ENCODE data around the gene ALDH1B1. TPM values are rescaled to one million over a fixed set of nuclear protein-coding genes. Genes with fewer than 3 reads are reported as not detected.
"Not testable (repeated sequence)": the region's sequence is repeated elsewhere in the genome, so short reads cannot be mapped to it uniquely, and the experiment has no call there.

Gene ALDH1B1
- total RNA-seq, 1 donor = 14.3 TPM

DNA sequence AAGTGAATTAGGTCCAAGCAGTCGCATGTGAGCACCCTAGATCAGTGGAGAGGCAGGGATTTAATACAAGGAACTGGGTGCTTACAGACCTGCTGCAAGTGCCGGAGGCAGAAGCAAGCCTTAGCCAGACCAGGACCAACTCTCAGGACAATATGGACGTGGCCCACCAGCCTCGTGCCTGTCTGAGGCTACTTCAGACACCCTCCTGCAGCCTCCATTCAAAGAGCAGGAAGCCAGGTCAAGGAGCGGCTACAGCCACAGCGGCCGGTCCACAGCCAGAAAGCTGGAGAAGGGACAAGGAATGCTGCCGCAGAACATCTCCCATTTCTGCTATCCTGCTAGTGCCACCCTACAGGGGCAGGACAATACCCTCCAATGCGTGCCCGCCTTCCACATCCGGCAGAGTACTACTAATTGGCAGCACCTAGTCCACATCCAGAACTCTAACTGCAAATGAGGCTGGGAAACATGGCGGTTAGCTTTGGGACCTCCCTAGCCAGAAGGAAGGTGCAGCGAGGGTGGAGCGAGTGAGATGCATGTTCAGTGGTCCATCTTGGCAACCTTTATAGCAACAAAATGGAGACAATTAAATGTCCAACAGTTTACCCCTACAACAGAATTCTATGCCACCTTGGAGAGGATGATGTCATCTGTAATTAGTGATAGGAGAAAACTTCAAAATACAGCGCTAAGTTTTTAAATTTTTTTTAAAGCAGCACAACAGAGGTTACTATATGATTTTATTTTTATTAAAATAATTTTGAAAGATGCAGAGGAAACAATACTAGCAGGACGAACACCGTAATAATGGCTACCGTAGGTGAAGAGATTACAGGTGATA lies 1.0 kb upstream of the ALDH1B1 start:
- H3K4me3 ChIP-seq (ENCODE audit: low read depth, low read length) = no peak overlapping the region
- no peak for TF ChIP-seq CTCF (IDR thresholded peaks at IDR 0.05; ENCODE audit: insufficient read depth, low read length)
- DNase-seq (ENCODE audit: low read depth) = no peak

GRCh38 chr9:38393128-38393796 lies 760 bp downstream of the ALDH1B1 start:
- no peak for TF ChIP-seq CTCF (IDR thresholded peaks at IDR 0.05; ENCODE audit: insufficient read depth, low read length)
- peak overlapping the region; percentile 95 for H3K4me3 ChIP-seq (ENCODE audit: low read depth, low read length)
- DNase-seq (ENCODE audit: low read depth) = no peak

GRCh38 chr9:38394416-38394815 lies 1.9 kb downstream of the ALDH1B1 start:
- TF ChIP-seq CTCF (IDR thresholded peaks at IDR 0.05; ENCODE audit: insufficient read depth, low read length) = no peak
- no peak for DNase-seq (ENCODE audit: low read depth)
- H3K4me3 ChIP-seq (ENCODE audit: low read depth, low read length) = no peak overlapping the region

DNA sequence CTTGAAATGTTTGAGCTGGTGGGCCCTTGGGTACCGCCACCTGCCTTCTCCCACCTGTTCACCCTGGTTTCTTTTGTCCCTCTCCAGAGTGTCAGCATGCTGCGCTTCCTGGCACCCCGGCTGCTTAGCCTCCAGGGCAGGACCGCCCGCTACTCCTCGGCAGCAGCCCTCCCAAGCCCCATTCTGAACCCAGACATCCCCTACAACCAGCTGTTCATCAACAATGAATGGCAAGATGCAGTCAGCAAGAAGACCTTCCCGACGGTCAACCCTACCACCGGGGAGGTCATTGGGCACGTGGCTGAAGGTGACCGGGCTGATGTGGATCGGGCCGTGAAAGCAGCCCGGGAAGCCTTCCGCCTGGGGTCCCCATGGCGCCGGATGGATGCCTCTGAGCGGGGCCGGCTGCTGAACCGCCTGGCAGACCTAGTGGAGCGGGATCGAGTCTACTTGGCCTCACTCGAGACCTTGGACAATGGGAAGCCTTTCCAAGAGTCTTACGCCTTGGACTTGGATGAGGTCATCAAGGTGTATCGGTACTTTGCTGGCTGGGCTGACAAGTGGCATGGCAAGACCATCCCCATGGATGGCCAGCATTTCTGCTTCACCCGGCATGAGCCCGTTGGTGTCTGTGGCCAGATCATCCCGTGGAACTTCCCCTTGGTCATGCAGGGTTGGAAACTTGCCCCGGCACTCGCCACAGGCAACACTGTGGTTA lies 3.3 kb downstream of the ALDH1B1 start:
- DNase-seq (ENCODE audit: low read depth) = no peak
- no peak overlapping the region for H3K4me3 ChIP-seq (ENCODE audit: low read depth, low read length)
- no peak for TF ChIP-seq CTCF (IDR thresholded peaks at IDR 0.05; ENCODE audit: insufficient read depth, low read length)

DNA sequence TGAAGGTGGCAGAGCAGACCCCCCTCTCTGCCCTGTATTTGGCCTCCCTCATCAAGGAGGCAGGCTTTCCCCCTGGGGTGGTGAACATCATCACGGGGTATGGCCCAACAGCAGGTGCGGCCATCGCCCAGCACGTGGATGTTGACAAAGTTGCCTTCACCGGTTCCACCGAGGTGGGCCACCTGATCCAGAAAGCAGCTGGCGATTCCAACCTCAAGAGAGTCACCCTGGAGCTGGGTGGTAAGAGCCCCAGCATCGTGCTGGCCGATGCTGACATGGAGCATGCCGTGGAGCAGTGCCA lies 3.8 kb downstream of the ALDH1B1 start:
- TF ChIP-seq CTCF (IDR thresholded peaks at IDR 0.05; ENCODE audit: insufficient read depth, low read length) = no peak
- no peak overlapping the region for H3K4me3 ChIP-seq (ENCODE audit: low read depth, low read length)
- no peak for DNase-seq (ENCODE audit: low read depth)

DNA sequence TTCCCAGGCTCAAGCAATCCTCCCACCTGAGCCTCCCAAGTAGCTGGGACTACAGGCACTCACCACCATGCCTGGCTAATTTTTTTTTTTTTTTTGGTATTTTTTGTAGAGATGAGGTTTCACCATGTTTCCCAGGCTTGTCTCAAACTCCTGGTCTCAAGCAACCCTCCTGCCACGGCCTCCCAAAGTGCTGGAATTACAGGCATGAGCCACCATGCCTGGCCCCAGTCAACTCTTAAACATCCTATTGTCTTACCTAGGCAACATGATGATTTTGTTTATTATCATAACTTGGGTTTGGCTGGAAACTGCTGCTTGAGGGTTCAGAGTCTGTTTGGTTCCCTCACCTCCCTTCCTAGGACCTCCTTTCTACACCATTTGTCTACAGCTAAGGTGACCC lies 6.7 kb downstream of the ALDH1B1 start:
- not testable (repeated sequence) for DNase-seq (ENCODE audit: low read depth); H3K4me3 ChIP-seq (ENCODE audit: low read depth, low read length)

GRCh38 chr9:38401994-38402393 lies 9.5 kb downstream of the ALDH1B1 start:
- no peak for DNase-seq (ENCODE audit: low read depth)
- no peak for TF ChIP-seq CTCF (IDR thresholded peaks at IDR 0.05; ENCODE audit: insufficient read depth, low read length)

More at GRCh38 chr9:38401994-38402393, 9.5 kb downstream of the ALDH1B1 start:
- no peak overlapping the region for H3K4me3 ChIP-seq (ENCODE audit: low read depth, low read length)
